ENCODE measurements around the gene MEI4. TPM values are rescaled to one million over a fixed set of nuclear protein-coding genes. Genes with fewer than 3 reads are reported as not detected.

MEI4 gene
- total and polyA plus RNA-seq, 2 donors (not counting 1 experiment from before 2014, with no cell fraction given): not detected

DNA sequence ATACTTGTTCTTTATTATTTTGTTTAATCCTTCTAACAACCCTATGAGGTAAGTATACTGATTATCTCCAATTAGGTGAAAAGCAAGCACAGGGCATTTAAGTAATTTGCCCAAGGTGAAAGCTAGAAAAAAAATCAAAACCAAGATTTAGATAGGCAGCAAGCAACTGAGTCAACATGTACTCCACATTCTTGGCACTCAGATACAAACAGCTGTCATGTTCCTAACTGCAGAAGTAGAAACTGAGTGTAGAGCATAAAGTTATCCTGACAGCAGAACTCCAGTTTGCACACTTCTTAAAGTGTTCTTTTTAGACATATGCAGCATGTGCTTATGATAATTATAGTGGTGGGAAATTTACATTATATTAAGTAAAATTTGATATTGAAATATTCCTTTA is 278.1 kb downstream of the MEI4 start:
- Histone ChIP-seq H3K4me1 (ENCODE audit: control insufficient read depth in 2 of 2, insufficient read depth in 2 of 2, low read length in 2 of 2) (no peaks in the 10 kb centered on the region), H3K36me3 (replicated peaks in 1 of 2; ENCODE audit: control extremely low read depth in 1 of 2, control insufficient read depth in 1 of 2, extremely low read depth in 1 of 2, insufficient read depth in 2 of 2, low read length in 1 of 2) (no peaks in the 10 kb centered on the region), H3K4me2 (replicated peaks; ENCODE audit: low read depth, low read length, poor library complexity, severe bottlenecking) (no peak overlapping the region), H3K27me3 (replicated peaks in 1 of 4; ENCODE audit: control extremely low read depth in 1 of 4, control insufficient read depth in 3 of 4, insufficient read depth in 4 of 4, low read length in 3 of 4) (no peaks in the 10 kb centered on the region), H3K4me3 (ENCODE audit: control extremely low read depth in 1 of 5, extremely low read depth in 1 of 5, insufficient read depth in 1 of 5, low read depth in 2 of 5, low read length in 4 of 5) (no peak overlapping the region), H3K27ac (ENCODE audit: low read length in 2 of 2) (no peak overlapping the region), H3K9me3 (ENCODE audit: control extremely low read depth in 1 of 3, control insufficient read depth in 2 of 3, insufficient read depth in 1 of 3, low read length in 2 of 3) (peaks cover 0 to 2% (median 0%) of the 10 kb centered on the region in 3 donors), H2AFZ (ENCODE audit: insufficient read depth, low read depth, low read length, poor library complexity, severe bottlenecking) (no peak overlapping the region), H3K9ac (ENCODE audit: low read length) (no peak overlapping the region), H4K20me1 (ENCODE audit: control insufficient read depth, insufficient read depth, low read length, poor library complexity, severe bottlenecking) (no peaks in the 10 kb centered on the region), H3K79me2 (ENCODE audit: control insufficient read depth, insufficient read depth, low read length) (no peaks in the 10 kb centered on the region)
- DNase-seq (no peak), ATAC-seq (ENCODE audit: low read depth) (no peak)
- POLR2A ChIA-PET: no interaction called here
- TF ChIP-seq EZH2 (IDR thresholded peaks at IDR 0.05; ENCODE audit: borderline replicate concordance, insufficient read depth, low read depth, low read length, poor library complexity, severe bottlenecking): no peak
- TF ChIP-seq, protein P1, sequence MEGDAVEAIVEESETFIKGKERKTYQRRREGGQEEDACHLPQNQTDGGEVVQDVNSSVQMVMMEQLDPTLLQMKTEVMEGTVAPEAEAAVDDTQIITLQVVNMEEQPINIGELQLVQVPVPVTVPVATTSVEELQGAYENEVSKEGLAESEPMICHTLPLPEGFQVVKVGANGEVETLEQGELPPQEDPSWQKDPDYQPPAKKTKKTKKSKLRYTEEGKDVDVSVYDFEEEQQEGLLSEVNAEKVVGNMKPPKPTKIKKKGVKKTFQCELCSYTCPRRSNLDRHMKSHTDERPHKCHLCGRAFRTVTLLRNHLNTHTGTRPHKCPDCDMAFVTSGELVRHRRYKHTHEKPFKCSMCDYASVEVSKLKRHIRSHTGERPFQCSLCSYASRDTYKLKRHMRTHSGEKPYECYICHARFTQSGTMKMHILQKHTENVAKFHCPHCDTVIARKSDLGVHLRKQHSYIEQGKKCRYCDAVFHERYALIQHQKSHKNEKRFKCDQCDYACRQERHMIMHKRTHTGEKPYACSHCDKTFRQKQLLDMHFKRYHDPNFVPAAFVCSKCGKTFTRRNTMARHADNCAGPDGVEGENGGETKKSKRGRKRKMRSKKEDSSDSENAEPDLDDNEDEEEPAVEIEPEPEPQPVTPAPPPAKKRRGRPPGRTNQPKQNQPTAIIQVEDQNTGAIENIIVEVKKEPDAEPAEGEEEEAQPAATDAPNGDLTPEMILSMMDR (IDR thresholded peaks at IDR 0.05): no peak
- CTCF ChIA-PET: no interaction called here
- intact Hi-C loops (cut with micrococcal nuclease): no loop called here
- H3K4me3 Mint-ChIP-seq: no peak overlapping the region
- H3K9me3 Mint-ChIP-seq (ENCODE audit: insufficient read depth): peaks cover 2% of the 10 kb centered on the region
- no peaks in the 10 kb centered on the region for H3K4me1 Mint-ChIP-seq
- H3K27me3 Mint-ChIP-seq: no peaks in the 10 kb centered on the region
- no peak overlapping the region for H3K27ac Mint-ChIP-seq

DNA sequence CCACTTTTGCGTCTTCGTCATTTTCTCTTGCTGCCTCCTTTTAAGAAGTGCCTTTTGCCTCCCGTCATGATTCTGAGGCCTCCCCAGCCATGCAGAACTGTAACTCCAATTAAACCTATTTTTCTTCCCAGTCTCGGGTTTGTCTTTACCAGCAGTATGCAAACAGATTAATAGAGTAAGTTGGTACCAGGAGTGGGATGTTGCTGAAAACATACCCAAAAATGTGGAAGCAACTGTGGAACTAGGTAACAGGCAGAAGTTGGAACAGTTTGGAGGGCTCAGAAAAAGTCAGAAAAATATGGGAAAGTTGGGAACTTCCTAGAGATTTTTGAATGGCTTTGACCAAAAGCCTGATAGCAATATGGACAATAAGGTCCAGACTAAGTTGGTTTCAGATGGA is 309.2 kb downstream of the MEI4 start:
- H3K9ac ChIP-seq (ENCODE audit: low read length): no peak overlapping the region
- WGBS (ENCODE audit: insufficient coverage): 100% methylated on average over 1 of the region's 4 CpGs
- H3K4me1 Mint-ChIP-seq: no peaks in the 10 kb centered on the region
- no peak overlapping the region for H3K27ac ChIP-seq (ENCODE audit: low read length in 2 of 2)
- ChIA-PET POLR2A (no interaction called here), CTCF (no interaction called here)
- no peaks in the 10 kb centered on the region for H3K27me3 ChIP-seq (replicated peaks in 1 of 4; ENCODE audit: control extremely low read depth in 1 of 4, control insufficient read depth in 3 of 4, insufficient read depth in 4 of 4, low read length in 3 of 4)
- no peak for DNase-seq
- peaks cover 2% of the 10 kb centered on the region for H3K9me3 Mint-ChIP-seq (ENCODE audit: insufficient read depth)
- no peaks in the 10 kb centered on the region for H3K27me3 Mint-ChIP-seq
- no peak overlapping the region for H3K27ac Mint-ChIP-seq
- no peaks in the 10 kb centered on the region for H4K20me1 ChIP-seq (ENCODE audit: control insufficient read depth, insufficient read depth, low read length, poor library complexity, severe bottlenecking)
- peaks cover 0 to 6% (median 2%) of the 10 kb centered on the region in 3 donors for H3K9me3 ChIP-seq (ENCODE audit: control extremely low read depth in 1 of 3, control insufficient read depth in 2 of 3, insufficient read depth in 1 of 3, low read length in 2 of 3)
- no peak overlapping the region for H2AFZ ChIP-seq (ENCODE audit: insufficient read depth, low read depth, low read length, poor library complexity, severe bottlenecking)
- no peaks in the 10 kb centered on the region for H3K79me2 ChIP-seq (ENCODE audit: control insufficient read depth, insufficient read depth, low read length)
- no peak for TF ChIP-seq EZH2 (IDR thresholded peaks at IDR 0.05; ENCODE audit: borderline replicate concordance, insufficient read depth, low read depth, low read length, poor library complexity, severe bottlenecking)
- TF ChIP-seq, protein P1 (IDR thresholded peaks at IDR 0.05): no peak
- intact Hi-C loops (cut with micrococcal nuclease): no loop called here
- H3K4me1 ChIP-seq (ENCODE audit: control insufficient read depth in 2 of 2, insufficient read depth in 2 of 2, low read length in 2 of 2): no peaks in the 10 kb centered on the region
- no peak for ATAC-seq (ENCODE audit: low read depth)
- H3K4me3 ChIP-seq (ENCODE audit: control extremely low read depth in 1 of 5, extremely low read depth in 1 of 5, insufficient read depth in 1 of 5, low read depth in 2 of 5, low read length in 4 of 5): no peak overlapping the region
- no peaks in the 10 kb centered on the region for H3K36me3 ChIP-seq (replicated peaks in 1 of 2; ENCODE audit: control extremely low read depth in 1 of 2, control insufficient read depth in 1 of 2, extremely low read depth in 1 of 2, insufficient read depth in 2 of 2, low read length in 1 of 2)
- no peak overlapping the region for H3K4me3 Mint-ChIP-seq
- no peak overlapping the region for H3K4me2 ChIP-seq (replicated peaks; ENCODE audit: low read depth, low read length, poor library complexity, severe bottlenecking)

All from B cell (primary cell).